Neural crest cell (in vitro differentiated cells): ENCODE measurements around the gene RELL1. TPM values are rescaled to one million over a fixed set of nuclear protein-coding genes. Genes with fewer than 3 reads are reported as not detected.

Experiments used
- DNase-seq: peaks from one replicate; pipeline ENCODE4 v3.0.0; 2021; ENCODE audit warnings: low read depth, mixed read lengths, low spot score
- H3K27ac Mint-ChIP-seq: one replicate; pipeline ENCODE4 v1.8.0; 2021; ENCODE audit warnings: mild to moderate bottlenecking, mixed read lengths; ENCODE audit not compliant: unreplicated experiment
- H3K27me3 Mint-ChIP-seq: 2 replicates; pipeline ENCODE4 v1.8.0; 2021; ENCODE audit warnings: low read depth, mild to moderate bottlenecking, mixed read lengths
- H3K36me3 Mint-ChIP-seq: 2 replicates; pipeline ENCODE4 v1.8.0; 2021; ENCODE audit warnings: low read depth, mild to moderate bottlenecking, mixed read lengths
- H3K4me1 Mint-ChIP-seq: 2 replicates; pipeline ENCODE4 v1.8.0; 2021; ENCODE audit warnings: mixed read lengths
- H3K4me3 Mint-ChIP-seq: one replicate; pipeline ENCODE4 v1.8.0; 2021; ENCODE audit warnings: mild to moderate bottlenecking, mixed read lengths
- H3K9me3 Mint-ChIP-seq: 2 replicates; pipeline ENCODE4 v1.8.0; 2021; ENCODE audit warnings: mixed read lengths
- total RNA-seq: library from RNA; stranded (reverse); gene quantifications from 2 replicates; pipeline ENCODE4 v1.2.1, GENCODE V29; 2021
- TF ChIP-seq, protein P1 (sequence below): fragments of 200-600 bp; sonication (generic); conservative IDR thresholded peaks from 2 replicates; pipeline ENCODE4 v1.5.0; 2021; ENCODE audit warnings: antibody characterized with exemption, mild to moderate bottlenecking

RELL1 gene
- total RNA-seq, 1 donor from 2014 or later, result 30.3 TPM

DNA sequence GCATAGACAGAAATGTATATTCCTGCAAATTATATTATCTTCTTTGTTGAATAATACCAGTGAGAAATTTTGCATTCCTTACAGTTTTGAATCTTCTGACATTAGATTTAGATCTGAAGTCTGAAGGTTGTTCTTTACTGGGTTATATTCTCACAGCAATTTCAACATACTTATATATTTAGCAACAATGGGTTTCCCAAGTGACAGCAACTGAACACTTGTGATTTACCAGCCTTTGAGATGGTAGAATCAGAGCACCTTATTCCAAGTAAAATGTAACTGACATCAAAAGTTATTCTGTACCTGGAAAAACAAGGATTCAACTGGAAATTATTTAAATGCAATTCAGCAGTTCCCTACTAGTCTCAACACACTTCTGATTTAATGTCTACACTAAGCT is 66.0 kb downstream of the RELL1 start:
- TF ChIP-seq, protein P1, sequence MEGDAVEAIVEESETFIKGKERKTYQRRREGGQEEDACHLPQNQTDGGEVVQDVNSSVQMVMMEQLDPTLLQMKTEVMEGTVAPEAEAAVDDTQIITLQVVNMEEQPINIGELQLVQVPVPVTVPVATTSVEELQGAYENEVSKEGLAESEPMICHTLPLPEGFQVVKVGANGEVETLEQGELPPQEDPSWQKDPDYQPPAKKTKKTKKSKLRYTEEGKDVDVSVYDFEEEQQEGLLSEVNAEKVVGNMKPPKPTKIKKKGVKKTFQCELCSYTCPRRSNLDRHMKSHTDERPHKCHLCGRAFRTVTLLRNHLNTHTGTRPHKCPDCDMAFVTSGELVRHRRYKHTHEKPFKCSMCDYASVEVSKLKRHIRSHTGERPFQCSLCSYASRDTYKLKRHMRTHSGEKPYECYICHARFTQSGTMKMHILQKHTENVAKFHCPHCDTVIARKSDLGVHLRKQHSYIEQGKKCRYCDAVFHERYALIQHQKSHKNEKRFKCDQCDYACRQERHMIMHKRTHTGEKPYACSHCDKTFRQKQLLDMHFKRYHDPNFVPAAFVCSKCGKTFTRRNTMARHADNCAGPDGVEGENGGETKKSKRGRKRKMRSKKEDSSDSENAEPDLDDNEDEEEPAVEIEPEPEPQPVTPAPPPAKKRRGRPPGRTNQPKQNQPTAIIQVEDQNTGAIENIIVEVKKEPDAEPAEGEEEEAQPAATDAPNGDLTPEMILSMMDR, result no peak
- H3K4me1 Mint-ChIP-seq, result no peaks in the 10 kb centered on the region
- peaks cover 5% of the 10 kb centered on the region for H3K36me3 Mint-ChIP-seq
- no peak for DNase-seq
- no peak overlapping the region for H3K27ac Mint-ChIP-seq
- no peaks in the 10 kb centered on the region for H3K27me3 Mint-ChIP-seq
- H3K9me3 Mint-ChIP-seq, result no peaks in the 10 kb centered on the region
- no peak overlapping the region for H3K4me3 Mint-ChIP-seq

DNA sequence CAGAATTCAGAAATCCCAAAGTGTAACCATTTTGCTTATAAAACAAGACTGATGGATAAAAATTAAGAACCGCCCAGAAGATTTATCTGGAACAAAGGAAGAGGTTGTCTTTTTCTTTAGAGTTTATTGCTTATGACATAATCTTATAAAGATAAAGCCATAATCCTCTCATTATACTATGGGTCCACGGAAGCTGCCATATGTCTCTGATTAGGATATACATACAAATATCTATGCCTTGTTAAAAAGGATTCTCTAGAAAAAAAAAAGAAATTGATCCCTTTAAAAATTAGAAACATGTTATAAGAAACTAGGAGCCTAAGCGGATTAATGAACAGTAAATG is 70.5 kb downstream of the RELL1 start:
- Mint-ChIP-seq H3K4me3 (no peak overlapping the region), H3K4me1 (no peaks in the 10 kb centered on the region), H3K27ac (no peak overlapping the region), H3K9me3 (no peaks in the 10 kb centered on the region), H3K27me3 (no peaks in the 10 kb centered on the region), H3K36me3 (peaks cover 7% of the 10 kb centered on the region)
- TF ChIP-seq, protein P1, result no peak
- DNase-seq, result no peak

DNA sequence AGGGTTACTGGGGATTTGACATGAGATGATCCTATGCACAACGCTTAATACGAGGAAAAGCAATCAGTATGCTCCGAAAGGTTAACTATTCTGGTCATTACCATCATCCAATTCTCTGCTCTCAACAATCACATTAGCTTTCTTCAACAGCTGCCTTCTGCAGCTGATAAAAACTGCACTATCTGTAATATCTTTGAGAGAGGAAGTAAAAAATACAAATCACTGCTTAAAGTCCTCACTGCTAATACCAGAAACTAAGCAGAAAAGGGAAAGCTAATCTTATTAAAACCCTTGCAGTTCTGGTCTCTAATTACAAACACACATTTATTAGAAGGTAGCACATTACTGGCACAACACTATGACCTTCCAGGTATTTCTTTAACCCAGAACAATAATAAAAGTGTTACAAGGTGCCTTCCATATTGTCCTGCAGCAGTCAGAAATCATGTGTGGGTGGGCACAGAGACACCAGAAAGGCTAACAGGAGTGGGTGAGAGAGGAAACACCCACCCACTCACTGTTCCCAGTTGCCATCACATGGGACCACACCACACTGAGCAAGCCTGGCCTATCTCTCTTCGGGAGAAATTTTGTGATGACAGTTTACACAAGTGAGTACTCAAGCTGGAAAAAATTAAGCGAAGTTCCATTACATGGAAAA is 71.0 kb downstream of the RELL1 start:
- H3K27me3 Mint-ChIP-seq, result no peaks in the 10 kb centered on the region

DNA sequence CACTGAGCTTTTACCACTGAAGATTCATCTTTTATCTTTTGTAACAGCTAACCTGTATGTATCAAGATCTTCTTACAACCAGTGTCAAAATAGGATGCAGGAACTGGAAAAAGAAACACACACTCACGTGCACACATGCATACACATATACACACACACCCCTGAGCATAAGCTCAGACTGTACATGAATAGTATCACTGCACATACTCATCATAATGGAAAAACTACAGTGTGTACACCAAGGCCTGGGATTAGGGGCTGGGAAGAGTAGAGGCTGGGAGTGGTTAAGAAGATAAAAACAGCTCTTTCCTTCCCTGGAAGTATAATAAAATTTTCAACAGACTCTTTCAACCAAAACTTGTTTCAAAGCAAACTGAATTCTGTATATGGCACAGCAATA is 73.4 kb downstream of the RELL1 start:
- no peak for DNase-seq
- TF ChIP-seq, protein P1, result no peak
- H3K9me3 Mint-ChIP-seq, result peaks cover 7% of the 10 kb centered on the region
- no peak overlapping the region for H3K27ac Mint-ChIP-seq
- no peaks in the 10 kb centered on the region for H3K27me3 Mint-ChIP-seq
- H3K4me3 Mint-ChIP-seq, result no peak overlapping the region
- H3K36me3 Mint-ChIP-seq, result peaks cover 29% of the 10 kb centered on the region
- H3K4me1 Mint-ChIP-seq, result no peaks in the 10 kb centered on the region

More for the DNA sequence above, 71.0 kb downstream of the RELL1 start:
- Mint-ChIP-seq H3K4me3 (no peak overlapping the region), H3K36me3 (peaks cover 11% of the 10 kb centered on the region), H3K4me1 (no peaks in the 10 kb centered on the region), H3K27ac (no peak overlapping the region), H3K9me3 (no peaks in the 10 kb centered on the region)
- DNase-seq, result no peak
- TF ChIP-seq, protein P1, result no peak

DNA sequence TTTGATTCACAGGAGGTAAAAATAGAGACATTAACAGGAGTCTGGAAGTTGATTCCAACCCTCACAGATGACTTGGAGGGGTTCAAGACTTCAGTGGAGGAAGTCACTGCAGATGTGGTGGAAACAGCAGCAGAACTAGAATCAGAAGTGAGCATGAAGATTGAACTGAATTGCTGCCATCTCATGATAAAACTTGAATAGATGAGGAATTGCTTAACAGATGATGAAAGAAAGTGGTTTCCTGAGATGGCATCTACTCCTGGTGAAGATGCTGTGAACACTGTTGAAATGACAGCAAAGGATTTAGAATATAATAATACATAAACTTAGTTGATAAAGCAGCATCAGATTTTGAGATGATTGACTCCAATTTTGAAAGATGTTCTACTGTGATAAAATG is 76.5 kb downstream of the RELL1 start:
- Mint-ChIP-seq H3K4me3 (no peak overlapping the region), H3K36me3 (peaks cover 36% of the 10 kb centered on the region), H3K27me3 (no peaks in the 10 kb centered on the region), H3K9me3 (peaks cover 10% of the 10 kb centered on the region), H3K27ac (no peak overlapping the region), H3K4me1 (peaks cover 2% of the 10 kb centered on the region)
- TF ChIP-seq, protein P1, result no peak
- no peak for DNase-seq
